ENCODE data around the gene DOK7. TPM values are rescaled to one million over a fixed set of nuclear protein-coding genes. Genes with fewer than 3 reads are reported as not detected.

Gene DOK7
- total and polyA plus RNA-seq, 2 of the 4 experiments (the other 2 are of a cell fraction), result not detected

DNA sequence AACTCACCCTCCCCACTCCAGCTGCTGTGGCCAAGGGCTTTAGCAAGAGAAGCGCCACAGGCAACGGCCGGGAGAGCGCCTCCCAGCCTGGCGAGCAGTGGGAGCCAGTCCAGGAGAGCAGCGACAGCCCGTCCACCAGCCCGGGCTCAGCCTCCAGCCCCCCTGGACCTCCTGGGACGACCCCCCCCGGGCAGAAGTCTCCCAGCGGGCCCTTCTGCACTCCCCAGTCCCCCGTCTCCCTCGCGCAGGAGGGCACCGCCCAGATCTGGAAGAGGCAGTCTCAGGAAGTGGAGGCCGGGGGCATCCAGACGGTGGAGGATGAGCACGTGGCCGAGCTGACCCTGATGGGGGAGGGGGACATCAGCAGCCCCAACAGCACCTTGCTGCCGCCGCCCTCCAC lies 32.6 kb upstream of the DOK7 start:
- no peak overlapping the region for H3K4me2 ChIP-seq (ENCODE audit: low read depth, low read length)
- no peak overlapping the region for H2AK5ac ChIP-seq (ENCODE audit: low read depth, low read length)
- H2AK9ac ChIP-seq (replicated peaks; ENCODE audit: low read depth, low read length, poor library complexity), result no peak overlapping the region
- ATAC-seq (ENCODE audit: low read depth) (no peak), DNase-seq (no peak)
- H4K5ac ChIP-seq (ENCODE audit: low read depth, low read length), result no peak overlapping the region
- H4K8ac ChIP-seq (ENCODE audit: low read depth in 2 of 2, low read length in 2 of 2), result no peak overlapping the region
- no peak overlapping the region for H3K56ac ChIP-seq (ENCODE audit: extremely low read depth, insufficient read depth, low read length)
- H3K4ac ChIP-seq (ENCODE audit: low read depth, low read length), result no peak overlapping the region
- no peak overlapping the region for H3K23ac ChIP-seq (ENCODE audit: low read depth, low read length)
- H3K9ac ChIP-seq (ENCODE audit: low read depth, low read length), result no peak overlapping the region
- H3K18ac ChIP-seq (ENCODE audit: low read depth, low read length), result no peak overlapping the region
- no peak overlapping the region for H3K14ac ChIP-seq (replicated peaks; ENCODE audit: low read depth, low read length)
- no peaks in the 10 kb centered on the region for H3K27me3 ChIP-seq (ENCODE audit: control insufficient read depth, insufficient read depth, low read length)
- intact Hi-C loops (cut with micrococcal nuclease), result no loop called here
- H3K27ac ChIP-seq (ENCODE audit: insufficient read depth, low read length), result no peak overlapping the region
- H3K36me3 ChIP-seq (ENCODE audit: control insufficient read depth, insufficient read depth, low read length), result peaks cover 22% of the 10 kb centered on the region
- no peak overlapping the region for H2BK5ac ChIP-seq (ENCODE audit: low read depth, low read length, poor library complexity, severe bottlenecking)
- in situ Hi-C loops (cut with MboI; ENCODE audit: low sequenced_read_pairs), result no loop called here
- WGBS, 2 experiments (ENCODE audit: extremely low coverage in 2 of 2, insufficient read length in 1 of 2), result 95% methylated on average over 4 of the region's 21 CpGs; no CpG with 5 or more reads in 1 of the 2 experiments
- H2AFZ ChIP-seq (replicated peaks; ENCODE audit: low read length, poor library complexity), result no peak overlapping the region
- H3K9me3 ChIP-seq (ENCODE audit: control insufficient read depth, insufficient read depth, low read length), result no peaks in the 10 kb centered on the region
- TF ChIP-seq CEBPB (IDR thresholded peaks at IDR 0.05; ENCODE audit: low read depth, low read length), result no peak
- no peak for TF ChIP-seq MAZ (IDR thresholded peaks at IDR 0.05; ENCODE audit: borderline replicate concordance, low read depth, low read length)
- no peak for TF ChIP-seq NFE2L2 (IDR thresholded peaks at IDR 0.05; ENCODE audit: low read depth, low read length)
- TF ChIP-seq MXI1 (IDR thresholded peaks at IDR 0.05; ENCODE audit: borderline replicate concordance, low read depth, low read length), result no peak
- no peak for TF ChIP-seq RCOR1 (IDR thresholded peaks at IDR 0.05; ENCODE audit: insufficient replicate concordance, low read length)
- TF ChIP-seq FOS (IDR thresholded peaks at IDR 0.05; ENCODE audit: low read depth, low read length), result no peak
- no peak for TF ChIP-seq POLR2A (IDR thresholded peaks at IDR 0.05; ENCODE audit: low read depth, low read length)
- TF ChIP-seq MAFK (IDR thresholded peaks at IDR 0.05; ENCODE audit: low read depth, low read length), result no peak
- TF ChIP-seq RFX5 (IDR thresholded peaks at IDR 0.05; ENCODE audit: low read depth, low read length), result no peak
- TF ChIP-seq, protein P1, sequence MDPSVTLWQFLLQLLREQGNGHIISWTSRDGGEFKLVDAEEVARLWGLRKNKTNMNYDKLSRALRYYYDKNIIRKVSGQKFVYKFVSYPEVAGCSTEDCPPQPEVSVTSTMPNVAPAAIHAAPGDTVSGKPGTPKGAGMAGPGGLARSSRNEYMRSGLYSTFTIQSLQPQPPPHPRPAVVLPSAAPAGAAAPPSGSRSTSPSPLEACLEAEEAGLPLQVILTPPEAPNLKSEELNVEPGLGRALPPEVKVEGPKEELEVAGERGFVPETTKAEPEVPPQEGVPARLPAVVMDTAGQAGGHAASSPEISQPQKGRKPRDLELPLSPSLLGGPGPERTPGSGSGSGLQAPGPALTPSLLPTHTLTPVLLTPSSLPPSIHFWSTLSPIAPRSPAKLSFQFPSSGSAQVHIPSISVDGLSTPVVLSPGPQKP (IDR thresholded peaks at IDR 0.05; ENCODE audit: borderline replicate concordance, low read depth, low read length), result no peak
- TF ChIP-seq CTCF (conservative IDR thresholded peaks at IDR 0.05; ENCODE audit: low read depth, low read length), result no peak
- TF ChIP-seq CHD1 (IDR thresholded peaks at IDR 0.05; ENCODE audit: low read depth, low read length), result no peak
- no peak for TF ChIP-seq SMC3 (IDR thresholded peaks at IDR 0.05; ENCODE audit: low read depth, low read length)
- TF ChIP-seq, protein P2, sequence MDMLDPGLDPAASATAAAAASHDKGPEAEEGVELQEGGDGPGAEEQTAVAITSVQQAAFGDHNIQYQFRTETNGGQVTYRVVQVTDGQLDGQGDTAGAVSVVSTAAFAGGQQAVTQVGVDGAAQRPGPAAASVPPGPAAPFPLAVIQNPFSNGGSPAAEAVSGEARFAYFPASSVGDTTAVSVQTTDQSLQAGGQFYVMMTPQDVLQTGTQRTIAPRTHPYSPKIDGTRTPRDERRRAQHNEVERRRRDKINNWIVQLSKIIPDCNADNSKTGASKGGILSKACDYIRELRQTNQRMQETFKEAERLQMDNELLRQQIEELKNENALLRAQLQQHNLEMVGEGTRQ (IDR thresholded peaks at IDR 0.05; ENCODE audit: low read depth, low read length), result no peak
- H3K9me1 ChIP-seq (ENCODE audit: insufficient read depth, low read length), result 0 out of 2 replicates have a peak, but pooled peaks cover 3% of the 10 kb centered on the region
- no peak overlapping the region for H2BK20ac ChIP-seq (ENCODE audit: low read depth, low read length)
- no peak overlapping the region for H2BK120ac ChIP-seq (ENCODE audit: low read depth, low read length)
- no peak overlapping the region for H3K4me3 ChIP-seq (ENCODE audit: insufficient read depth, low read depth, low read length)
- no peak overlapping the region for H4K91ac ChIP-seq (ENCODE audit: insufficient read depth, low read depth, low read length)
- no peaks in the 10 kb centered on the region for H3K79me1 ChIP-seq (ENCODE audit: low read depth in 1 of 2, low read length in 2 of 2)
- CTCF ChIA-PET, result no interaction called here
- no TSS peak for BruUV-seq (replicated peaks)
- POLR2A ChIA-PET (ENCODE audit: unreplicated experiment), result no interaction called here
- dilution Hi-C loops (cut with HindIII; ENCODE audit: low sequenced_read_pairs, unreplicated experiment), result no loop called here
- no peaks in the 10 kb centered on the region; the same call in 1 of the 2 replicates for H4K20me1 ChIP-seq (ENCODE audit: insufficient read depth, low read length)
- no peaks in the 10 kb centered on the region for H3K4me1 ChIP-seq (ENCODE audit: control insufficient read depth, insufficient read depth, low read length)
- H2BK15ac ChIP-seq (ENCODE audit: low read depth, low read length), result no peak overlapping the region
